WTC11 (cell line): Measurements from ENCODE around the gene RGS12.

Experiments used
- ATF3 ChIP-seq: sonication (generic); formaldehyde crosslinking; conservative IDR thresholded peaks from 2 replicates; pipeline ENCODE4 v1.8.1; 2022; ENCODE audit warnings: mild to moderate bottlenecking, missing genetic modification reagents
- ATF6 ChIP-seq: sonication (generic); formaldehyde crosslinking; IDR thresholded peaks from 2 replicates; pipeline ENCODE4 v1.8.1; 2023; ENCODE audit warnings: mild to moderate bottlenecking, missing genetic modification reagents
- CREB1 ChIP-seq: sonication (generic); formaldehyde crosslinking; IDR thresholded peaks from 2 replicates; pipeline ENCODE4 v1.8.0; 2023; ENCODE audit warnings: mild to moderate bottlenecking, missing genetic modification reagents
- CTCF ChIP-seq: fragments of 200-600 bp; IDR thresholded peaks from 2 replicates; pipeline ENCODE4 v1.8.0; 2022; ENCODE audit warnings: antibody characterized with exemption
- E2F4 ChIP-seq: sonication (generic); formaldehyde crosslinking; IDR thresholded peaks from 2 replicates; pipeline ENCODE4 v1.8.1; 2022; ENCODE audit warnings: low read depth, mild to moderate bottlenecking, moderate library complexity, missing genetic modification reagents, borderline replicate concordance
- HMGXB4 ChIP-seq: sonication (generic); formaldehyde crosslinking; IDR thresholded peaks from 2 replicates; pipeline ENCODE4 v1.8.1; 2023; ENCODE audit warnings: mild to moderate bottlenecking, moderate library complexity, missing genetic modification reagents
- KAT7 ChIP-seq: sonication (generic); formaldehyde crosslinking; IDR thresholded peaks from 2 replicates; pipeline ENCODE4 v1.8.1; 2023; ENCODE audit warnings: missing genetic modification reagents, mild to moderate bottlenecking, borderline replicate concordance
- MLX ChIP-seq: sonication (generic); formaldehyde crosslinking; IDR thresholded peaks from 2 replicates; pipeline ENCODE4 v1.8.1; 2023; ENCODE audit warnings: mild to moderate bottlenecking, missing genetic modification reagents, moderate library complexity
- NFE2L1 ChIP-seq: sonication (generic); formaldehyde crosslinking; IDR thresholded peaks from 2 replicates; pipeline ENCODE4 v1.8.1; 2023; ENCODE audit warnings: missing genetic modification reagents
- PRDM15 ChIP-seq: sonication (generic); formaldehyde crosslinking; IDR thresholded peaks from 2 replicates; pipeline ENCODE4 v1.8.0; 2022; ENCODE audit warnings: missing genetic modification reagents
- STAT6 ChIP-seq: sonication (generic); formaldehyde crosslinking; conservative IDR thresholded peaks from 2 replicates; pipeline ENCODE4 v1.8.1; 2023; ENCODE audit warnings: mild to moderate bottlenecking, low read depth, missing genetic modification reagents, moderate library complexity
- ZNF317 ChIP-seq: sonication (generic); formaldehyde crosslinking; IDR thresholded peaks from 2 replicates; pipeline ENCODE4 v1.8.1; 2023; ENCODE audit warnings: low read depth, mild to moderate bottlenecking, moderate library complexity, missing genetic modification reagents, borderline replicate concordance
- ZSCAN18 ChIP-seq: fragments of 250-450 bp; sonication (Bioruptor Pico); IDR thresholded peaks from 2 replicates; pipeline ENCODE4 v2.1.2; 2022; ENCODE audit warnings: mild to moderate bottlenecking, moderate library complexity

- TF ChIP-seq CTCF: no peak
- TF ChIP-seq ATF6 (CRISPR knock-in tag): no peak
- no peak for TF ChIP-seq STAT6 (CRISPR knock-in tag)
- TF ChIP-seq CREB1 (CRISPR knock-in tag): no peak
- no peak for TF ChIP-seq E2F4 (CRISPR knock-in tag)
- no peak for TF ChIP-seq HMGXB4 (CRISPR knock-in tag)
- TF ChIP-seq ATF3 (CRISPR knock-in tag): no peak
- no peak for TF ChIP-seq KAT7 (CRISPR knock-in tag)
- no peak for TF ChIP-seq ZNF317
- no peak for TF ChIP-seq NFE2L1 (CRISPR knock-in tag)
- TF ChIP-seq ZSCAN18 (CRISPR knock-in tag): no peak
- TF ChIP-seq PRDM15 (CRISPR knock-in tag): no peak
- TF ChIP-seq MLX: no peak
Observed at GRCh38 chr4:3320361-3321023, 27.7 kb downstream of the RGS12 start.
